HK-2 (cell line): ENCODE data around the gene TBC1D9.

Experiments used
- DNase-seq: peaks from one replicate; pipeline ENCODE4 v3.0.0-alpha.2; 2018; ENCODE audit not compliant: unreplicated experiment

TBC1D9 gene

GRCh38 chr4:140648716-140649308 is 107.4 kb downstream of the TBC1D9 start:
- no peak for DNase-seq

DNA sequence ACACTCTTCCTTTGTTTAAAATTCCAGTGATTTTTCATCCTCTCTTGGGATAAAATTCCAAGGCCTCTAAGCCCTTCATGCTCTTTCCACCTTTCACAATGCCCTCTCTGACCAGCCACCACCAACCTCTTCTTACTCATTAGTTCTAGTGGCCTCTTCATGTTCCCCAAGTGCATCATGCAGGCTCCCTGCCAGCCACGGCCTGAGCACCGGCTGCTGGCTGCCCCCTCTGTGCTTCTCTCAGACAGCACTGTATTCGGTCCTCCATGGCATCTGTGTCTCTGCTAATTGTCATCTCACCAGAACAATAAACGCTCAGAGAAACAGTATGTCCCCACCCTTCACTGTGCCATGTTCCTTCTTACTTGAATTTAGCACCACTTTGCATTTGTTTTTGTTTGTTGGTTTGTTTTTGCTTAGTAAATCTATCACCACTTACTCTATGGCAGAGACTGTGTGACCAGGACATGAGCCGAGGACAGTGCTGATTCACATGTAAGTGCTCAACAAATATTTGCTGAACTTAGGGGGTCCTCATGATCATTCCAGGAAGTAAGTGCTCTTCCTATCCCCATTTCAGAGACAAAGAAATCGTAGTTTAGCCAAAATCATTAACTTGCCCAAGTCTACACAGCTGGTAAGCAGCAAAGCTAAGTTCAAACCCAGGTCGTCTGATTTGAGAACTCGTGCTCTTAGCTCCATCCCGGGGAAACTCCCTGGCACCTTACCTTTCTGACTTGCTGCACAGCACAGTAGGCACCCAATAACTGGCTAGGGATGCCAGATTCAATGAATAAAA is 110.4 kb downstream of the TBC1D9 start:
- DNase-seq, result no peak

- DNase-seq, result no peak
These were observed 111.0 kb downstream of the TBC1D9 start for GRCh38 chr4:140645196-140645595.

DNA sequence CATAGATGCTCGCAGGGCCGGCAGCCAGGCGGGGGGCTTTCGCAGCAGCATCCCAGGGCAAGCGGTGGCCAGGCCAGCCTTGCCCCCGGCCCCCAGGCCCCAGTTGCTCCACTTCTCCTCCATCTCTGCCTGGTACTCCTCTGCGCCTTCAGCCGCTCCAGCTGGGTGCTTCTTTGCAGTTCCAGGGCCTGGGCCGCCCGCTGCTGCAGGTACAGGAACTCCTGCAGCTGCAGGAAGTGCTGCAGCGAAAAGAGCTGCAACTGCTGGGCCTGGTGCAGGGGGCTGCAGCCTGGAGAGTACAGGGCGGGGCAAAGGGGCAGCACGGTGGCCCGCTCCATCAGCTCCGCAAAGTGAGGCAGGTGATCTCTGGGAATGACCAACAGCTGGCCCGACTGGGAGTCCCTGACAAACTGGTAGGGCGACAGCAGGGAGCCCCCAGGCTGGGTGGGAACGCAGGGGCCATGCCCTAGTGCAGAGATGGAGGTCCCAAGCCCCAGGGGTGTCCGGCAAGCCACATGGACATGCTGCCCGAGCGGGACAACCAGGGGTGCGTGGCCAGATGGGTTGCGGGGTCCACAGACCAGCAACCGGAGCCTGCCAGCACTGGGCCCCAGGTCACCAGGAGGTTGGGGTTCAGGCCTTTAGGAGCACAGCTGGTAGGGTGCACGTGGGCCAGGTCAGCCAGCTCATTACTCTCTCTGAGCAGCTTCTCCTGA is 111.6 kb downstream of the TBC1D9 start:
- DNase-seq, result no peak

GRCh38 chr4:140643571-140644055 is 112.6 kb downstream of the TBC1D9 start:
- no peak for DNase-seq

GRCh38 chr4:140642674-140643437 is 113.3 kb downstream of the TBC1D9 start:
- no peak for DNase-seq

DNA sequence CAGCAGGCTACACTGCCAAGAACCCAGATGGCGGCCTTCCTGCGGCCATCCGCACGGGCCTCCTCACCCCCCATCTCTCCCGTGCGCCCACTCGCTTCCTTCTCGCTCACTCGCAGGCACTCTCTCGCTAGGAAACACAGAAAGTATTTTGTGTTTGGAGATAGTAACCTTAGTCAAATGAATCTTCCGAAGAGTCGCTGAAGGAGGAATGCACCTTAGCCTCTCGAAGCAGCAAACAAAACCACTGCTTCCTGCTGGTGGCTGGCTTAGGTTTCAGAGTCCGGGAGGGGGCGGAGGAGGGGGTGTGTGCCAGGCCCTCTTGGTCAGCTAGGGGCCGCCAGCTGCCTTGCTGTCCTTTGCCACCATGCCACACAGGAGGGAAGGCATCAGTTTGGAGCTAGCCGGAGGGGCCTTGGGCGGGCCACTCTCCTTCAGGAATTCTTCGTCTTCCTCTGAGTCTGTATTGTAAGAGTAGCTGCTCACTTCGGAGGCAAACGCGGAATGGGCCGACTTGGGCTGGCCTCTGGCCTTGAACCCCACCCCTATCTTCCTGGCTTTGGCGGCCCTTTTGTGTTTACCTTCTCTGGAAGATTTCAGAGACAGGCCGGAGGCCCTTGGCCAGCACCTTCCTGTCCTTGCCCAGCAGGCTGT is 114.3 kb downstream of the TBC1D9 start:
- no peak for DNase-seq

- DNase-seq, result no peak
These were observed 115.1 kb downstream of the TBC1D9 start for GRCh38 chr4:140641105-140641555.

- DNase-seq, result no peak
These were observed 115.9 kb downstream of the TBC1D9 start for GRCh38 chr4:140640150-140640748.

- DNase-seq, result no peak
These were observed 117.1 kb downstream of the TBC1D9 start for GRCh38 chr4:140639066-140639465.

DNA sequence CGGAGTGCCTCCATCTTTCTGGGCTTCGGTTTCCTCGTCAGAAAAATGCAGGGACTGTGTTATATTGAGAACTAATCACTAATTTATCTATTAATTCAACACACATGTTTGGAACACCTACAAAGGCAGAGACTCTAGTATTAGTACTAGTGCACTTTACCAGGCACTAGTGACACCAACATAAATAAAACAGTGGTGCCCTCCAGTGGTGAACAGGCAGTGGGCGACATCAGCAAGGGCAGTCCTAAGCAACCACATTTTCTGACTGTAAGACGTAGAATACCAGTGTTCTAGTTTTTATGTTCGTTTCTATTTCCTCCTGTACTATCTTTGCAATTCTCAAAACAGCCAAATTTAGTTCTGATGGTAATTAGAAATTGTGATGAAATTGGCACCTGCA is 118.3 kb downstream of the TBC1D9 start:
- DNase-seq, result no peak

DNA sequence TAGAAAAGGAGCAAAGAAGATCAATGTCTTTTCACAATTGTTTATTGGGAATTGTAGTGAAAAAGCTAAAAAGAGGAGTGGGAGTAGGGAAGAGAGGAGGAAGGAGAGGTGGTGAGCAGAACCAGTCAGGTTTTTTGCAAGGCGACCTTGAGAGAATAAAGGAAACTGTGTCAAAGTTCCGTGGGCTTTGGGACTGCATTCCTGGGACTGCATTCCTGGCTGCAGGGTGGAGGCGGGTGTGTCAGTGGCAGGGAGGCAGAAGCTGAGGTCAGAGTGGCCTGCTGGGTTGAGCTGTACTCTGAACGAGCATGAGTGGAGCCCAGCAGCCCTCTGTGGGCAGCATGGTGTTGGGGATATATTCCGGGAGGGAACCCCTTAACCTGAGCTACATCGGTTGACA is 120.6 kb downstream of the TBC1D9 start:
- peak; percentile 26 for DNase-seq

- DNase-seq, result no peak
These were observed 122.2 kb downstream of the TBC1D9 start for GRCh38 chr4:140633951-140634350.

- DNase-seq, result no peak
These were observed 123.1 kb downstream of the TBC1D9 start for GRCh38 chr4:140633124-140633523.

- no peak for DNase-seq
These were observed 125.9 kb downstream of the TBC1D9 start for GRCh38 chr4:140630246-140630645.

GRCh38 chr4:140628016-140628415 is 128.2 kb downstream of the TBC1D9 start:
- no peak for DNase-seq

GRCh38 chr4:140626661-140627376 is 129.4 kb downstream of the TBC1D9 start:
- no peak for DNase-seq

DNA sequence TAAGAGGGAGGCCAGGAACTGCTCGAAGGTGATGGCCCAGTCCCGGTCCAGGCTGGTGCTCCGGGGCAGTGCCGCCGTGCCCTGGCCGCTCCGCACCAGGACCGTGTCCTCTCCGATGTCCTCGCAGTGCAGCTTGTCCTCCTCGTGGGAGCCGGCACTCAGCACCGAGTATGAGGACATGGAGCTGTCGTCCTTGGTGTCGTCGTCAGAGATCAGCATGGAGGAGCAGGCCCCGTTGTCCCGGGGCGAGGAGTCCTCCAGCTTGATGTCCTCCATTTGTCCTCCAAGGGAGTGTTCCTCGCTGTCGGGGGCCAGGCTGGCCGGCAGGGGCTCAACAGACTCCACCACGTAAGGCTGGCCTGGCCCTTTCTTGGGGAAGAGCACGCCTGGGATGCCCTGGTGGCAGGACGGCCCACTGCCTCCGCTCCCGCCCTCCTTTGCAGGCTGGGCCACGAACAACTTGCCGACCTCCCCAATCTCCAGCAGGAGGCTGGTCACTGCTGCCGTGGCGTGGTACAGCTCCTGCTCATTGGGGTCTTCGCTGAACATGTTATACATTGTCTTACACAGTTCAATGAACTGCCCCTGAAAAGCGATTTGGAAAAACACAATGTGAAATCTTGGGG is 133.7 kb downstream of the TBC1D9 start:
- no peak for DNase-seq

DNA sequence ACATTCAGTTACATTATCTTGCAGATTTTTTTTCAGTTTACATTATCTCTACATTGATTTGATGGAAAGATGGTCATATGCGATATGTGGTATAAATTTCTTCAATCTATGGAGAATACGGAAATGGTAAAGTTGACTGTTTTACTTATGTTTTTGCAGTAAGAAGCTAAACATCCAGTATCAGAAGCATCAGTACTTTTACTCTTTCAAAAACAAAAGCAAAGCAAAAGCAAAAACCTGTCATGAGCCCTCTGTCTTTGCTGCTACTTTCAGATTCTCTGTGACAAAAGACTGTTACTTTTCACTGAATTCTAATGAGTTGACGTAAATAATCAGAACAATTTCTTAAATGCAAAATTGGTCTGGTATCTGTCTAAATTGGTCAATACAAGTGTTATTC is 135.0 kb downstream of the TBC1D9 start:
- DNase-seq, result no peak
